GM12801 (cell line): ENCODE measurements around the gene OTUD1.

Experiments
- CTCF ChIP-seq: IDR thresholded peaks from one replicate; pipeline ENCODE4 v1.5.1; 2011; ENCODE audit warnings: control low read depth; ENCODE audit not compliant: insufficient read length; ENCODE audit errors: extremely low read depth

Gene OTUD1

GRCh38 chr10:23452033-23452655 is 13.3 kb downstream of the OTUD1 start:
- no peak for TF ChIP-seq CTCF

GRCh38 chr10:23453465-23453864 is 14.6 kb downstream of the OTUD1 start:
- TF ChIP-seq CTCF = no peak

- TF ChIP-seq CTCF = no peak
Observed at GRCh38 chr10:23457632-23458417, 18.9 kb downstream of the OTUD1 start.

GRCh38 chr10:23459308-23459939 is 20.5 kb downstream of the OTUD1 start:
- TF ChIP-seq CTCF = no peak

- no peak for TF ChIP-seq CTCF
Observed at GRCh38 chr10:23461557-23461956, 22.7 kb downstream of the OTUD1 start.

- no peak for TF ChIP-seq CTCF
Observed at GRCh38 chr10:23467012-23467411, 28.1 kb downstream of the OTUD1 start.

- TF ChIP-seq CTCF = no peak
Observed at GRCh38 chr10:23467548-23467947, 28.7 kb downstream of the OTUD1 start.
